DLD1 (cell line): ENCODE results near the gene MARCHF2.

ENCODE experiments used
- in situ Hi-C: cut with HindIII; loops from 2 replicates; pipeline ENCODE4 v1.10.0; 2017; ENCODE audit warnings: low sequenced_read_pairs

Gene MARCHF2

GRCh38 chr19:8473648-8474476 lies 60.8 kb downstream of the MARCHF2 start:
- in situ Hi-C loops = no loop called here

GRCh38 chr19:8475005-8475404 lies 61.9 kb downstream of the MARCHF2 start:
- in situ Hi-C loops = no loop called here

GRCh38 chr19:8476524-8476923 lies 63.4 kb downstream of the MARCHF2 start:
- in situ Hi-C loops = no loop called here

- in situ Hi-C loops = no loop called here
Observed at GRCh38 chr19:8477889-8478288, 64.8 kb downstream of the MARCHF2 start.

- in situ Hi-C loops = no loop called here
Observed at GRCh38 chr19:8478598-8478997, 65.5 kb downstream of the MARCHF2 start.

GRCh38 chr19:8481201-8481600 lies 68.1 kb downstream of the MARCHF2 start:
- in situ Hi-C loops = no loop called here

- in situ Hi-C loops = no loop called here
Observed at GRCh38 chr19:8481616-8482015, 68.5 kb downstream of the MARCHF2 start.

- in situ Hi-C loops = no loop called here
Observed at GRCh38 chr19:8482696-8483095, 69.6 kb downstream of the MARCHF2 start.

- in situ Hi-C loops = no loop called here
Observed at GRCh38 chr19:8483165-8483564, 70.1 kb downstream of the MARCHF2 start.

- in situ Hi-C loops = no loop called here
Observed at GRCh38 chr19:8484331-8484894, 71.3 kb downstream of the MARCHF2 start.

GRCh38 chr19:8485561-8486371 lies 72.7 kb downstream of the MARCHF2 start:
- in situ Hi-C loops = no loop called here

GRCh38 chr19:8486661-8487136 lies 73.6 kb downstream of the MARCHF2 start:
- in situ Hi-C loops = no loop called here

- in situ Hi-C loops = no loop called here
Observed at GRCh38 chr19:8487137-8487851, 74.2 kb downstream of the MARCHF2 start.

GRCh38 chr19:8488365-8488764 lies 75.3 kb downstream of the MARCHF2 start:
- in situ Hi-C loops = no loop called here
